Neural cell (in vitro differentiated cells): ENCODE results near the gene BNIP3. TPM values are rescaled to one million over a fixed set of nuclear protein-coding genes. Genes with fewer than 3 reads are reported as not detected.
"Not testable (repeated sequence)": the region's sequence is repeated elsewhere in the genome, so short reads cannot be mapped to it uniquely, and the experiment has no call there.

Experiments used
- H2AFZ ChIP-seq: fragments of 200-600, 300-800 bp; sonication (generic), shearing (Covaris generic); 2 replicates; pipeline ENCODE4 v1.6.0; 2014; ENCODE audit warnings: low read depth, mild to moderate bottlenecking, antibody characterized with exemption, low read length, moderate library complexity
- H3F3A ChIP-seq: fragments of 200-600 bp; shearing (Covaris generic); 2 replicates; pipeline ENCODE4 v1.6.1; 2016; ENCODE audit warnings: mild to moderate bottlenecking, moderate library complexity, mixed read lengths, antibody characterized with exemption, low read length; ENCODE audit not compliant: insufficient read depth, poor library complexity, severe bottlenecking
- H3K27ac ChIP-seq: fragments of 200-600, 300-800 bp; sonication (generic), shearing (Covaris generic); 2 replicates; pipeline ENCODE4 v1.5.1; 2014; ENCODE audit warnings: mild to moderate bottlenecking, low read length, moderate library complexity
- H3K27me3 ChIP-seq: fragments of 300-800, 200-600 bp; sonication (generic), shearing (Covaris generic); 2 replicates; pipeline ENCODE4 v1.6.0; 2014; ENCODE audit warnings: mild to moderate bottlenecking, low read depth, low read length, moderate library complexity; ENCODE audit not compliant: insufficient read depth
- H3K36me3 ChIP-seq: fragments of 300-800, 200-600 bp; sonication (generic), shearing (Covaris generic); 2 replicates; pipeline ENCODE4 v1.5.1; 2014; ENCODE audit warnings: mild to moderate bottlenecking, antibody characterized with exemption, low read length, moderate library complexity; ENCODE audit not compliant: insufficient read depth
- H3K4me2 ChIP-seq: fragments of 300-800, 200-600 bp; sonication (generic), shearing (Covaris generic); 2 replicates; pipeline ENCODE4 v1.6.0; 2014; ENCODE audit warnings: mild to moderate bottlenecking, low read length
- H3K4me3 ChIP-seq: fragments of 300-800, 200-600 bp; sonication (generic), shearing (Covaris generic); 2 replicates; pipeline ENCODE4 v1.5.1; 2014; ENCODE audit warnings: mild to moderate bottlenecking, low read length, moderate library complexity
- H3K79me2 ChIP-seq: fragments of 200-600 bp; shearing (Covaris generic); replicated peaks from 2 replicates; pipeline ENCODE4 v1.6.0; 2014; ENCODE audit warnings: mild to moderate bottlenecking, low read length, moderate library complexity; ENCODE audit not compliant: insufficient read depth
- H3K9ac ChIP-seq: fragments of 300-800, 200-600 bp; sonication (generic), shearing (Covaris generic); 2 replicates; pipeline ENCODE4 v1.6.1; 2016; ENCODE audit warnings: mild to moderate bottlenecking, low read length, mixed read lengths
- H3K9me2 ChIP-seq: fragments of 200-600 bp; shearing (Covaris generic); 2 replicates; pipeline ENCODE4 v1.6.1; 2016; ENCODE audit warnings: mild to moderate bottlenecking, low read length, mixed read lengths; ENCODE audit not compliant: insufficient read depth
- H3K9me3 ChIP-seq: fragments of 200-600, 300-800 bp; sonication (generic), shearing (Covaris generic); 2 replicates; pipeline ENCODE4 v1.6.1; 2016; ENCODE audit warnings: mild to moderate bottlenecking, mixed run types, low read length, moderate library complexity, mixed read lengths
- H4K20me1 ChIP-seq: fragments of 200-600 bp; shearing (Covaris generic); 2 replicates; pipeline ENCODE4 v1.6.1; 2016; ENCODE audit warnings: mild to moderate bottlenecking, mixed run types; ENCODE audit not compliant: insufficient read depth
- EZH2 ChIP-seq: fragments of 200-600, 300-800 bp; shearing (Covaris generic), sonication (generic); IDR thresholded peaks from 2 replicates; pipeline ENCODE4 v1.6.1; 2014; ENCODE audit warnings: antibody characterized with exemption, low read length, borderline replicate concordance, mild to moderate bottlenecking; ENCODE audit not compliant: insufficient read depth, poor library complexity, severe bottlenecking
- RAD21 ChIP-seq: fragments of 450-650 bp; conservative IDR thresholded peaks from 2 replicates; pipeline ENCODE4 v1.6.1; 2014; ENCODE audit warnings: antibody characterized with exemption, mild to moderate bottlenecking, moderate library complexity
- polyA plus RNA-seq: library from polyadenylated mRNA; depleted of rRNA; stranded (reverse); fragments of >200 nt; gene quantifications from 2 replicates; pipeline ENCODE4 v1.2.3, GENCODE V29; 2014

Gene BNIP3
- polyA plus RNA-seq, 1 donor from 2014 or later = 77.1 TPM

DNA sequence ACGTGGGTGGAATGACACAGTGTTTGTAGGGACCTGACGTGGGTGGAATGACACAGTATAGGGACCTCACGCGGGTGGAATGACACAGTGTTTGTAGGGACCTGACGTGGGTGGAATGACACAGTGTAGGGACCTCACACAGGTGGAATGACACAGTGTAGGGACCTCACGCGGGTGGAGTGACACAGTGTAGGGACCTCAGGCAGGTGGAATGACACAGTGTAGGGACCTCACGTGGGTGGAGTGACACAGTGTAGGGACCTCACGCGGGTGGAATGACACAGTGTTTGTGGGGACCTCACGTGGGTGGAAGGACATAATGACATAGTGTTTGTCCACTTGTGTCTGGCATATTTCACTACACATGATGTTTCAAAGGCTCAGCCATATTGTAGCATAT, 61.6 kb downstream of the BNIP3 start:
- no peaks in the 10 kb centered on the region for H3K9me3 ChIP-seq
- no peaks in the 10 kb centered on the region for H4K20me1 ChIP-seq
- no peaks in the 10 kb centered on the region for H3K9me2 ChIP-seq
- no peak for TF ChIP-seq RAD21
- no peak for TF ChIP-seq EZH2
- H3K27ac ChIP-seq = no peak overlapping the region
- no peaks in the 10 kb centered on the region for H3K36me3 ChIP-seq
- H3K9ac ChIP-seq = no peak overlapping the region
- no peaks in the 10 kb centered on the region for H3K27me3 ChIP-seq
- H3K79me2 ChIP-seq = peaks cover 41% of the 10 kb centered on the region
- H3K4me3 ChIP-seq = no peak overlapping the region
- H3K4me2 ChIP-seq = no peak overlapping the region
- no peaks in the 10 kb centered on the region for H3F3A ChIP-seq
- no peak overlapping the region for H2AFZ ChIP-seq

GRCh38 chr10:131919461-131919860, 62.3 kb downstream of the BNIP3 start:
- not testable (repeated sequence) for H3K27ac ChIP-seq, H3K36me3 ChIP-seq, H2AFZ ChIP-seq, H3K9ac ChIP-seq, H3K4me2 ChIP-seq, H3K9me3 ChIP-seq, H3K4me3 ChIP-seq, H3K9me2 ChIP-seq, H4K20me1 ChIP-seq, H3F3A ChIP-seq, H3K27me3 ChIP-seq
- peaks cover 41% of the 10 kb centered on the region for H3K79me2 ChIP-seq

Other genes with a start within 250 kb of the BNIP3 start
- 64.5 and 71.7 TPM in 2 replicates for gene PPP2R2D, start 80.9 kb downstream of the BNIP3 start, polyA plus RNA-seq
- gene JAKMIP3, start 84.0 kb upstream of the BNIP3 start, polyA plus RNA-seq = 5.1 and 6.3 TPM in 2 replicates
- 116 and 143 TPM in 2 replicates for gene DPYSL4, start 205.0 kb upstream of the BNIP3 start, polyA plus RNA-seq